GM18507 (cell line): ENCODE measurements around the gene CD27.
"Not testable (repeated sequence)": the region's sequence is repeated elsewhere in the genome, so short reads cannot be mapped to it uniquely, and the experiment has no call there.

Experiments used
- DNase-seq: peaks from one replicate; pipeline ENCODE4 v3.0.0; 2011; ENCODE audit warnings: low read depth; ENCODE audit not compliant: insufficient read length; ENCODE audit errors: extremely low spot score
- FAIRE-seq: peaks from 2 replicates; lab custom pipeline; 2011; peaks lifted over from hg19 to GRCh38; lab: Jason Lieb, UNC

Gene CD27

DNA sequence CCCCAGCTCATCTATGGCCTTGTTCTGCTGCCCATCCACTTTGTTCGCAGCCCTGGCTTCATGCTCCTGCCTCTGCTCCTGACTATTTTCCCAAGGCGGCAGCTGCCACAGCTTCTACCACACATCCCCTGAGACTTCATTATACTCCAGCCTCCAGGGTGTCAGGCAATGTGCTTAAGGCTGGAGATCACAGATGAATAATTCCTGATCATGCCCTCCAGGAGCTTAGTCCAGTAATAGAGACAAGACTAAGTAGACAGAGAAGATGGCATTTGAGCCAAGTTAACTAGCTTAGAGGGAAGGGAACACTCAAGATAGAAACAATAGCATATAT is 14.2 kb downstream of the CD27 start:
- FAIRE-seq, result no peak
- no peak for DNase-seq

- DNase-seq (no peak), FAIRE-seq (no peak)
Measured at GRCh38 chr12:6460751-6461371, 16.1 kb downstream of the CD27 start.

DNA sequence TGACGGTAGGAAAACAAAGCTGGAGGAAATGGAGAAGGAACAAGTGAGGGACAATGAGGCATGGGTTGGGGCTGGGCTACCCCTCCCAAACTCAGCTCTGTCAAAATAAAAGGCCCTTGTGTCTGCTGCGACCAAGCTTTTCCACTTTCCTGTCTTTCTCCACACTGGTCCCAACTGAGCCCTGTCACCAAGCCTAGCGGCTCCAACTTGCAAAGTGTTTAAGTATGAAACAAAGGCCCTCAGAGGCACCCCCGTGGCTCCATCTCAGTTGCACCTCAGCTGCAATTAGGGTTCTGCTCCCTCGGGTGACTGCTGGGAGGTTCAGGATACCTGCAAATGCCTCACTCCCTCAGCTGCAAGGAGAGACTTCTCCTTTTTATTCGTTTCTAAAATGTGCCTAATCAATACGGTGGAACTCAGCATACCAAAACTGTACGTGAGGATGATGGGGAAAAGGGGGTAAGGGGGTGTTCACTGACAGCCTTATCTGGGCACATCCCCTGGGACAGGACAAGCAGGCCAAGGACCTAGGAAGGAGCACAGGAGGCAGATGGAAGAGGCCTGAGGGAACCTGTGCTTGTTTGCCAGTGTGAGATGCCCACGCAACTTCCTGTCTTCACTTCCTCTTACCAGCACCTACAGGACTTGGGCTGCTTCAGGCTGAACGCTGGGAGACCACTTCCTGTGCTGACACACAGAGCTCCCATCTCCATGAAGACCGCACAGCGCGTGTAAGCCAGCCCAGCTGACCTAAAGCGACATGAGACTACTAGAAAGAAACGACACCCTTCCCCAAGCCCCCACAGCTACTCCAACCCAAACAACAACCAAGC is 16.9 kb downstream of the CD27 start:
- FAIRE-seq (peak; percentile 100), DNase-seq (peak; percentile 77)

DNA sequence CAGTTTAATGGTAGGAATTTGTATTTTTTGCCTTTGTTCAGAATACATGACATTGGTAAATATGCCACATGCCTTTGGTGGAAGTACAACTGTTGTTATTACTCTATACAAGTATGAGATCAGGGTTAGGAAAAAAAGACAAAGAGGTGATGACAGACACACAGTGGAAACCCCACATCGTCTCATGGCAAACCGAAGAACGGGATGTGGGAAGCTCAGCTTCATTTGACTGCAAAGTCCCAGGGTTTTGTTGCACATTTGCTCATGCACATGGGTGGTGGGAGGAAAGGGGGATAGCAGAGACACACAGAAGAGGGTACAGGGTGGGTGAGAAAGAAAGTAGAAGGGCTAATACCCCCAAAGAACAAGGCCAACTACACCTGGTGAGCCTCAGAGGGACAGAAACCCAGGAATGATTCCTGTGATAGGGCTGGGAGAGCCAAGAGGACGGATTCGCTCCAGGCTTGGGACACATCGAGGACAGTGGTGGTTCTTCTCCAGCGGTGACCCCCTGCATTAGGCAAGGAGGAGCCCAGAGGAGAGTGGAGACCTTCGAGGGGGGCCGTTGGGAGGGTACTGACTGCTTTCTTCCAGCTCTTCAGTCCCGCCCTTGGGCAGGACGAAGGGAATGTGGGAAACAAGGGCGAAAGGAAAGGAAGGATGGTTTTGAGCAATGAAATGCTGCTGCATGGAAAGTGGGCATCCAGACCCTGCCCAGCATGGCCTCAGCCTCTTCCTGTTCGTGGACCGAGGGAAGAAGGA is 17.7 kb downstream of the CD27 start:
- FAIRE-seq (no peak), DNase-seq (no peak)

GRCh38 chr12:6463216-6463615 is 18.5 kb downstream of the CD27 start:
- no peak for FAIRE-seq
- no peak for DNase-seq

- no peak for DNase-seq
- no peak for FAIRE-seq
Measured at GRCh38 chr12:6463858-6464257, 19.1 kb downstream of the CD27 start.

DNA sequence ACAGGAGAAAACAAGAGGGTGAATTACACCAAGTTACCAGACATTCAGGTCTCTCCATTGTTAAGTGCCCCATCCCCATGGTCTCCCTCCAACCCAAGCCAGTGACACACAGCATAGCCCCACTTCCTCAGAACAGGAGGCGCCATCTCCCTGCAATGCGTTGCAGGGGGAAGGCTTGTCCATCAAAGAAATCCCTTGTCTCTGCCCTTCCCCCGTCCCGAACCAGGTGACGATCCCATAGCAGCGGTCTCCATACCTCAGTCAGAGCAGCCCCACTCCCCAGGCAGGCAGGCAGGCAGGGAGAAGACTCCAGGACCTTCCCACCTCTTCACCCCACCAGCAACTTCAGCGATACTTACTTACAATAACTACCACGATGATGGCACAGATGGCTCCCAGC is 19.8 kb downstream of the CD27 start:
- FAIRE-seq (no peak), DNase-seq (no peak)

GRCh38 chr12:6465467-6466183 is 20.9 kb downstream of the CD27 start:
- peak; percentile 50 for FAIRE-seq
- no peak for DNase-seq

- DNase-seq, result no peak
- FAIRE-seq, result no peak
Measured at GRCh38 chr12:6466184-6466573, 21.4 kb downstream of the CD27 start.

DNA sequence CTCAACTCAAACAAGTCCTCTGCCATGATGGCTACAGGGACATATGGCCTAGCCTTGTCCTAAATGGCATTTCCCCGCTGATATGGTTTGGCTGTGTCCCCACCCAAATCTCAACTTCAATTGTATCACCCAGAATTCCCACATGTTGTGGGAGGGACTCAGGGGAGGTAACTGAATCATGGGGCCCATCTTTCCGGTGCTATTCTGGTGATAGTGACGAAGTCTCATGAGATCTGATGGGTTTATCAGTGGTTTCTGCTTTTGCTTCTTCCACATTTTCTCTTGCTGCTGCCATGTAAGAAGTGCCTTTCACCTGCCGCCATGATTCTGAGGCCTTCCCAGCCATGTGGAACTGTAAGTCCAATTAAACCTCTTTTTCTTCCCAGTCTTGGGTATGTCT is 22.0 kb downstream of the CD27 start:
- not testable (repeated sequence) for FAIRE-seq, DNase-seq

GRCh38 chr12:6467571-6468282 is 23.0 kb downstream of the CD27 start:
- not testable (repeated sequence) for DNase-seq, FAIRE-seq

DNA sequence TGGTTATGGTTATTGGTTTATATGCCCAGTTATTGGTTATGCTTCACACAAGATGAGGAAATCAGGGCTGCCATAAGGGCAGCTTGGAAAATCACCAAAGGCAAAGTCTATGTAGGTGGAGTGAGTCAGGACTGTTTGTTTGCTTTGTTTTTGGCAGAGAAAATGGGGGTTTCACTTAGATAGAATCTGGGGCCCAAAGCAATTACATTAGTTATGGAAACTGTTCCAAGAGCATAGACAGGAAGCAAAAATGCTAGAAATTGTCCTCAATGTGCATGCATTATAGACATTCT is 23.5 kb downstream of the CD27 start:
- no peak for DNase-seq
- no peak for FAIRE-seq

DNA sequence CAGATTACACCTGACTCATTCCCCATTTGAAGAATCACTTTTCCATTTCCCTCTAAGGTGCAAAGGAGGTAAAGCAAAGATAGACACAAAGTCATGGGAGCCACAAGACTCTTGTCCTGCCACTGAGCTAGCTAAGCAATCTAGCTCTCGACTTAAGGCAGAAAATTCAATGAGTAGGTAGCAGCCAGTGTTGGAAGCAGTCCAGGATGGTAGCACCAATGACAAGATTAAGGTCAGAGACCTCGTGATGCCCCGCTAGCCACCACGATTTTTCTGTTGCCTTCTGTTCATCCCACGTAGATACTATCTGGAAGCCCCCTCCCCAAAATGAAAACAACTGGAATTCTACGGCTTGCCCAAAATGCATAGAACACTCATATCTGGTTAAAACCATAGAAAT is 24.3 kb downstream of the CD27 start:
- DNase-seq (no peak), FAIRE-seq (no peak)

DNA sequence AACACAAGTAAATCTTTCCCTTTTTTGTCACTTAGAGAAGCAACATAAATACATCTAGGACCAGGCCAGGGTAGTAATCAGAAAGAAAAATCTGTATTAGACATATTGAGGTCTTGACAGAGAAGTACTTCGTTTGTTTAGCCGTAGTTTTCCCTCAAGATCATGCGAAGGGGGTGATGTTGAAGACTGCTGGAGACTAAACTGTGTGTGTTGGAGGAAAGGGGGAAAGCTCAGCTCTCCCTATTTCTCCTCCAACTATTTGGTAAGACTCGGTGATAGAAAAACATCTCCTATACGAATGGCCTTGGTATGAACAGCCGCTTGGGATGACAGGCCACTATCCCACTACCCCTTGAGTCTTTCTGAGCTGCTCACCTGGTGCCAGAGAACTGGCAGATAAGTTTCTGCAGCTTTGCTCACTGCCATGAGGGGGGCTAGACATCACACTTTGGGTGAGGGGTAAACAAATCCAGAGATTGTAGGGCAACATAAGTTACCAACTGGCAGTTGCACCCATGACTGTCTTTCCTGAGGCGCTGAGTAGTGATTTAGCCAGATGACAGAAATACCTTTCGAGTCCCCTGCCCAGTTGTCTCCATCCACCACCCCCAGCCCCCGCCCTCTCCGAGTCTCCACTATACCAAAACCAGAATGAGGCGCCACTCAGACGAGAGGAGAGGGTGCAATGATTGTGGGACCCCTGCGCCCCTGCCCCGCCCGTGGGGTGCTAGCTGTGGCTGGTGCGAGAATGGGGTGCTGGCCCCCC is 25.0 kb downstream of the CD27 start:
- no peak for FAIRE-seq
- DNase-seq, result no peak

- peak; percentile 90 for DNase-seq
- peak; percentile 98 for FAIRE-seq
Measured at GRCh38 chr12:6470375-6471163, 25.8 kb downstream of the CD27 start, which contains the start of gene VAMP1. VAMP1 (minus strand) TSS chr12:6470677; CDS start chr12:6470531, 146 bp downstream.

- FAIRE-seq, result no peak
- no peak for DNase-seq
Measured at GRCh38 chr12:6471989-6472360, 27.2 kb downstream of the CD27 start.

DNA sequence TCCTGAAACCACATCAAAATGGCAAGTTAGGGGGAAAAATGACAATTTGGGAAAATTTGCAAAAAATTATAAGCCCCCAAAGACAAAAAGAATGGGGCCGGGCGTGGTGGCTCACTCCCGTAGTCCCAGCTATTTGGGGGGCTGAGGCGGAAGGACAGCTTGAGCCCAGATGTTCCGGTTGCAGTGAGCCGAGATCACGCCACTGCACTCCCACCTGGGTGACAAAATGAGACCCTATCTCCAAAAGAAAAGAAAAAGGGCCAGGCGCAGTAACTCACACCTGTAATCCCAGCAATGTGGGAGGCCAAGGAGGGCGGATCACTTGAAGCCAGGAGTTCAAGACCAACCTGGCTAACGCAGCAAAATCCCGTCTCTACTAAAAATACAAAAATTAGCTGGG is 27.7 kb downstream of the CD27 start:
- no peak for FAIRE-seq
- no peak for DNase-seq
